ENCODE results near the gene CUEDC2. TPM values are rescaled to one million over a fixed set of nuclear protein-coding genes. Genes with fewer than 3 reads are reported as not detected.

CUEDC2 gene
- total and polyA plus RNA-seq, 10 of the 15 experiments (the other 5 are each of a cell fraction or from before 2014, with no cell fraction given) = 20.4 to 121 (median 75.0) TPM

- H2AFZ ChIP-seq (ENCODE audit: control insufficient read depth, low read depth, low read length) = no peak overlapping the region
- DNase-seq (ENCODE audit: low read depth, low spot score) = no peak
- BruUV-seq (replicated peaks) = no TSS peak
- ChIA-PET SMC1A (ENCODE audit: uncharacterized antibody, unreplicated experiment) (interaction anchor here (0.9 to 3.3 kb wide), 4 partner anchors 87 to 251 kb away, joined by 3 to 24 read pairs (median 12); no protein-coding TSS in a partner anchor), CTCF (interaction anchor here (0.7 to 3.7 kb wide), 10 partner anchors 16 to 311 kb away, joined by 3 to 42 read pairs (median 14); partner anchors contain the start of gene ELOVL3), RAD21 (ENCODE audit: unreplicated experiment) (interaction anchor here (0.8 to 3.8 kb wide), 6 partner anchors 19 to 250 kb away, joined by 3 to 23 read pairs (median 10); partner anchors contain the start of gene ACTR1A), POLR2A (interaction anchor here (0.8 kb wide), 1 partner anchor 87 kb away, joined by 3 read pairs; no protein-coding TSS in a partner anchor)
- intact Hi-C loops (cut with micrococcal nuclease; ENCODE audit: unreplicated experiment) = no loop called here
- no peak overlapping the region for H3K4me3 ChIP-seq
- H3K27me3 ChIP-seq (replicated peaks in 1 of 2; ENCODE audit: control insufficient read depth in 2 of 2, insufficient read depth in 2 of 2, low read length in 1 of 2) = no peaks in the 10 kb centered on the region
- no peaks in the 10 kb centered on the region for H3K9me3 ChIP-seq (replicated peaks; ENCODE audit: control insufficient read depth, insufficient read depth, low read length)
- no peak for ATAC-seq
- no peaks in the 10 kb centered on the region for H3K79me2 ChIP-seq (ENCODE audit: control insufficient read depth, insufficient read depth, low read length)
- FAIRE-seq = no peak
- H3K4me1 ChIP-seq (ENCODE audit: control insufficient read depth, insufficient read depth, low read length) = no peaks in the 10 kb centered on the region
- no peak for TF ChIP-seq FOXM1 (IDR thresholded peaks at IDR 0.05; ENCODE audit: low read depth, low read length)
- TF ChIP-seq ZNF622 (IDR thresholded peaks at IDR 0.05) = no peak
- no peak for TF ChIP-seq ELK1 (IDR thresholded peaks at IDR 0.05; ENCODE audit: low read depth, low read length)
- no peak for TF ChIP-seq NKRF (conservative IDR thresholded peaks at IDR 0.05)
- TF ChIP-seq YBX1 (IDR thresholded peaks at IDR 0.05) = no peak
- TF ChIP-seq RFX5 (IDR thresholded peaks at IDR 0.05; ENCODE audit: low read depth, low read length) = no peak
- no peak for TF ChIP-seq ZNF592 (IDR thresholded peaks at IDR 0.05)
- no peak for TF ChIP-seq SIX5 (IDR thresholded peaks at IDR 0.05; ENCODE audit: low read depth, low read length, severe bottlenecking)
- no peak for TF ChIP-seq NFYB (IDR thresholded peaks at IDR 0.05; ENCODE audit: insufficient read depth, low read depth, low read length)
- TF ChIP-seq ZNF217 (IDR thresholded peaks at IDR 0.05) = no peak
- TF ChIP-seq NR2C1 (IDR thresholded peaks at IDR 0.05) = no peak
- TF ChIP-seq CBX5 (IDR thresholded peaks at IDR 0.05; ENCODE audit: low read depth) = no peak
- TF ChIP-seq IRF3 (IDR thresholded peaks at IDR 0.05) = no peak
- no peak for TF ChIP-seq GATAD2B (conservative IDR thresholded peaks at IDR 0.05; ENCODE audit: low read depth)
- no peak for TF ChIP-seq CBFB (IDR thresholded peaks at IDR 0.05; ENCODE audit: low read depth)
- no peak for TF ChIP-seq USF1 (IDR thresholded peaks at IDR 0.05; ENCODE audit: borderline replicate concordance, extremely low read length, insufficient read depth, low read depth, low read length)
- no peaks in the 10 kb centered on the region; the same call in 1 of the 2 replicates for H4K20me1 ChIP-seq (ENCODE audit: control insufficient read depth, insufficient read depth)
- H3K27ac ChIP-seq (ENCODE audit: control insufficient read depth, insufficient read depth) = no peak overlapping the region
- no peak overlapping the region for H3K9ac ChIP-seq (ENCODE audit: control insufficient read depth, insufficient read depth, low read length)
- H3K4me2 ChIP-seq (ENCODE audit: control insufficient read depth, insufficient read depth) = no peak overlapping the region
- H3K36me3 ChIP-seq (ENCODE audit: control insufficient read depth in 2 of 2, insufficient read depth in 2 of 2, low read length in 1 of 2) = peaks cover 28 to 49% of the 10 kb centered on the region in 2 experiments
- 89% methylated on average over 9 of the region's 9 CpGs for WGBS (ENCODE audit: insufficient coverage, insufficient replicate concordance, low lambda C conversion rate, missing lambda C conversion rate)
- in situ Hi-C loops (cut with MboI) = no loop called here
Measured at GRCh38 chr10:102480396-102480795, 48.0 kb upstream of the CUEDC2 start.
